Hepatocyte (in vitro differentiated cells): ENCODE data around the gene ABL1. TPM values are rescaled to one million over a fixed set of nuclear protein-coding genes. Genes with fewer than 3 reads are reported as not detected.

ENCODE experiments used
- DNase-seq: peaks from one replicate; pipeline ENCODE4 v3.0.0-alpha.2; 2016; ENCODE audit warnings: low spot score
- H2AFZ ChIP-seq: fragments of 200-600 bp; sonication (generic); 2 replicates; pipeline ENCODE4 v1.6.0; 2016; ENCODE audit warnings: antibody characterized with exemption, mild to moderate bottlenecking
- H3K27ac ChIP-seq: fragments of 200-600 bp; sonication (generic); 2 replicates; pipeline ENCODE4 v1.5.1; 2016; ENCODE audit warnings: mild to moderate bottlenecking
- H3K27me3 ChIP-seq: fragments of 200-600 bp; sonication (generic); 2 replicates; pipeline ENCODE4 v1.6.1; 2016
- H3K36me3 ChIP-seq: fragments of 200-600 bp; sonication (generic); replicated peaks from 2 replicates; pipeline ENCODE4 v1.5.1; 2016; ENCODE audit warnings: low read depth; ENCODE audit not compliant: insufficient read depth
- H3K4me1 ChIP-seq: fragments of 200-600 bp; sonication (generic); 2 replicates; pipeline ENCODE4 v1.5.1; 2016; ENCODE audit warnings: mild to moderate bottlenecking, moderate library complexity; ENCODE audit not compliant: insufficient read depth
- H3K4me2 ChIP-seq: fragments of 200-600 bp; sonication (generic); 2 replicates; pipeline ENCODE4 v1.6.0; 2016
- H3K4me3 ChIP-seq: fragments of 200-600 bp; sonication (generic); 2 replicates; pipeline ENCODE4 v1.5.1; 2016; ENCODE audit warnings: mild to moderate bottlenecking
- H3K79me2 ChIP-seq: fragments of 200-600 bp; sonication (generic); 2 replicates; pipeline ENCODE4 v1.6.0; 2017; ENCODE audit warnings: mild to moderate bottlenecking
- H3K9me2 ChIP-seq: fragments of 200-600 bp; sonication (generic); replicated peaks from 2 replicates; pipeline ENCODE4 v1.6.0; 2017; ENCODE audit warnings: mild to moderate bottlenecking; ENCODE audit not compliant: insufficient read depth
- H3K9me3 ChIP-seq: fragments of 200-600 bp; sonication (generic); 2 replicates; pipeline ENCODE4 v1.5.1; 2016; ENCODE audit warnings: low read depth, mild to moderate bottlenecking
- H4K20me1 ChIP-seq: fragments of 200-600 bp; sonication (generic); 2 replicates; pipeline ENCODE4 v1.6.0; 2016; ENCODE audit warnings: mild to moderate bottlenecking; ENCODE audit not compliant: insufficient read depth, poor library complexity, severe bottlenecking
- CTCF ChIP-seq: fragments of 200-600 bp; sonication (generic); IDR thresholded peaks from 2 replicates; pipeline ENCODE4 v1.5.1; 2016; ENCODE audit warnings: antibody characterized with exemption, mild to moderate bottlenecking; ENCODE audit not compliant: poor library complexity
- EZH2 ChIP-seq: fragments of 200-600 bp; sonication (generic); IDR thresholded peaks from 2 replicates; pipeline ENCODE4 v1.6.1; 2016; ENCODE audit warnings: antibody characterized with exemption, mild to moderate bottlenecking, borderline replicate concordance
- EZH2phosphoT487 ChIP-seq: fragments of 200-600 bp; sonication (generic); IDR thresholded peaks from one replicate; pipeline ENCODE4 v1.6.1; 2018; ENCODE audit warnings: antibody characterized with exemption, mild to moderate bottlenecking, low read depth, moderate library complexity; ENCODE audit not compliant: unreplicated experiment, severe bottlenecking
- WGBS: methylation state at CpG from one replicate; pipeline ENCODE4 v1.1.6; 2016; ENCODE audit warnings: low lambda C conversion rate; ENCODE audit errors: missing lambda C conversion rate; 5-methylcytosine and 5-hydroxymethylcytosine counted together
- polyA plus RNA-seq: library from polyadenylated mRNA; unstranded; fragments of >200 nt; fragmentation: Nextera tagmentation; extraction: Ambion mirVana; gene quantifications from 2 replicates; pipeline ENCODE4 v1.2.1, GENCODE V29; 2016
- total RNA-seq: library from RNA; depleted of rRNA; stranded (reverse); fragments of >200 nt; gene quantifications from 2 replicates; pipeline ENCODE4 v1.2.3, GENCODE V29; 2014

ABL1 gene
- total and polyA plus RNA-seq, 2 experiments from 2014 or later, result 43.2 to 46.6 TPM

- Histone ChIP-seq H3K27ac (no peak overlapping the region), H4K20me1 (no peaks in the 10 kb centered on the region), H3K9me3 (no peaks in the 10 kb centered on the region), H3K79me2 (no peaks in the 10 kb centered on the region), H3K27me3 (no peaks in the 10 kb centered on the region), H3K9me2 (no peaks in the 10 kb centered on the region), H2AFZ (no peak overlapping the region), H3K4me2 (no peak overlapping the region), H3K36me3 (no peaks in the 10 kb centered on the region), H3K4me1 (peaks cover 13% of the 10 kb centered on the region), H3K4me3 (no peak overlapping the region)
- 97% methylated on average over 5 of the region's 10 CpGs for WGBS
- TF ChIP-seq CTCF (no peak), EZH2phosphoT487 (no peak), EZH2 (no peak)
- no peak for DNase-seq
These were observed 89.4 kb downstream of the ABL1 start for GRCh38 chr9:130924448-130924788.

- no peaks in the 10 kb centered on the region for H3K36me3 ChIP-seq
- H4K20me1 ChIP-seq, result no peaks in the 10 kb centered on the region
- H3K27ac ChIP-seq, result no peak overlapping the region
- H2AFZ ChIP-seq, result no peak overlapping the region
- H3K4me2 ChIP-seq, result no peak overlapping the region
- 87% methylated on average over 9 of the region's 19 CpGs for WGBS
- no peaks in the 10 kb centered on the region for H3K27me3 ChIP-seq
- no peak overlapping the region for H3K4me3 ChIP-seq
- no peaks in the 10 kb centered on the region for H3K9me3 ChIP-seq
- H3K79me2 ChIP-seq, result no peaks in the 10 kb centered on the region
- H3K4me1 ChIP-seq, result peaks cover 13% of the 10 kb centered on the region
- DNase-seq, result no peak
- no peak for TF ChIP-seq CTCF
- TF ChIP-seq EZH2, result no peak
- no peak for TF ChIP-seq EZH2phosphoT487
- no peaks in the 10 kb centered on the region for H3K9me2 ChIP-seq
These were observed 90.1 kb downstream of the ABL1 start for GRCh38 chr9:130925050-130925678.

GRCh38 chr9:130927338-130927737 lies 92.3 kb downstream of the ABL1 start:
- no peaks in the 10 kb centered on the region for H4K20me1 ChIP-seq
- H3K4me2 ChIP-seq, result no peak overlapping the region
- H3K27me3 ChIP-seq, result peaks cover 1% of the 10 kb centered on the region
- no peaks in the 10 kb centered on the region for H3K9me2 ChIP-seq
- H3K27ac ChIP-seq, result no peak overlapping the region
- 83% methylated on average over 10 of the region's 10 CpGs for WGBS
- no peak overlapping the region for H2AFZ ChIP-seq
- TF ChIP-seq EZH2phosphoT487 (no peak), CTCF (no peak), EZH2 (no peak)
- no peak for DNase-seq
- H3K36me3 ChIP-seq, result no peaks in the 10 kb centered on the region
- H3K4me1 ChIP-seq, result peaks cover 17% of the 10 kb centered on the region
- no peak overlapping the region for H3K4me3 ChIP-seq
- no peaks in the 10 kb centered on the region for H3K79me2 ChIP-seq
- H3K9me3 ChIP-seq, result no peaks in the 10 kb centered on the region
